Activated CD4-positive, alpha-beta T cell treated with anti-CD3 and anti-CD28 coated beads, Interleukin-2, amount 10 ng/mL, durations not matched to agents 7 days and 5 days (primary cell): Measurements from ENCODE around the gene EXD1. TPM values are rescaled to one million over a fixed set of nuclear protein-coding genes. Genes with fewer than 3 reads are reported as not detected.
"Not testable (repeated sequence)": the region's sequence is repeated elsewhere in the genome, so short reads cannot be mapped to it uniquely, and the experiment has no call there.

Experiments
- CTCF ChIA-PET: fragments of 350-600 bp; sonication (Branson Sonifier 250); formaldehyde crosslinking; loops from one replicate; lab custom pipeline; 2021; ENCODE audit warnings: antibody characterized with exemption; lab: Charles Lee
- POLR2A ChIA-PET: fragments of 350-600 bp; sonication (Branson Sonifier 250); formaldehyde crosslinking; loops from one replicate; lab custom pipeline; 2021; ENCODE audit warnings: antibody characterized with exemption; lab: Charles Lee
- DNase-seq: peaks from one replicate; pipeline ENCODE4 v3.0.0-alpha.2; 2020
- H3K27ac Mint-ChIP-seq: one replicate; pipeline ENCODE4 v1.8.0; 2021; ENCODE audit warnings: mild to moderate bottlenecking, moderate library complexity, mixed read lengths
- H3K27me3 Mint-ChIP-seq: one replicate; pipeline ENCODE4 v1.8.0; 2021; ENCODE audit warnings: mixed read lengths
- H3K36me3 Mint-ChIP-seq: one replicate; pipeline ENCODE4 v1.8.0; 2021; ENCODE audit warnings: low read depth, mixed read lengths
- H3K4me1 Mint-ChIP-seq: one replicate; pipeline ENCODE4 v1.8.0; 2021; ENCODE audit warnings: mixed read lengths
- H3K4me3 Mint-ChIP-seq: one replicate; pipeline ENCODE4 v1.8.0; 2021; ENCODE audit warnings: mild to moderate bottlenecking, moderate library complexity, mixed read lengths
- H3K9me3 Mint-ChIP-seq: one replicate; pipeline ENCODE4 v1.8.0; 2021; ENCODE audit warnings: mixed read lengths
- total RNA-seq, 2 experiments: library from RNA; stranded (reverse); gene quantifications; one replicate each; pipeline ENCODE4 v1.2.3, GENCODE V29; 2021

Gene EXD1
- total RNA-seq, 2 experiments from 2014 or later, result not detected

GRCh38 chr15:41256103-41256502 is 25.5 kb upstream of the EXD1 start:
- no peaks in the 10 kb centered on the region for H3K4me1 Mint-ChIP-seq
- H3K27me3 Mint-ChIP-seq, result no peaks in the 10 kb centered on the region
- ChIA-PET CTCF (interaction anchor here (0.6 kb wide), 1 partner anchor 21 kb away, joined by 3 read pairs; no protein-coding TSS in a partner anchor), POLR2A (no interaction called here)
- no peaks in the 10 kb centered on the region for H3K9me3 Mint-ChIP-seq
- no peak overlapping the region for H3K27ac Mint-ChIP-seq
- no peak overlapping the region for H3K4me3 Mint-ChIP-seq
- no peak for DNase-seq
- peaks cover 6% of the 10 kb centered on the region for H3K36me3 Mint-ChIP-seq

- POLR2A ChIA-PET, result no interaction called here
- DNase-seq, result no peak
- no peaks in the 10 kb centered on the region for H3K9me3 Mint-ChIP-seq
Measured at GRCh38 chr15:41254560-41254959, 24.0 kb upstream of the EXD1 start.

GRCh38 chr15:41251411-41251810 is 20.9 kb upstream of the EXD1 start:
- H3K27ac Mint-ChIP-seq, result no peak overlapping the region
- CTCF ChIA-PET, result interaction anchor here (1.1 kb wide), 1 partner anchor 14 kb away, joined by 3 read pairs; no protein-coding TSS in a partner anchor
- no peaks in the 10 kb centered on the region for H3K9me3 Mint-ChIP-seq
- H3K4me3 Mint-ChIP-seq, result no peak overlapping the region
- POLR2A ChIA-PET, result no interaction called here
- H3K27me3 Mint-ChIP-seq, result no peaks in the 10 kb centered on the region
- H3K36me3 Mint-ChIP-seq, result peaks cover 2% of the 10 kb centered on the region
- no peaks in the 10 kb centered on the region for H3K4me1 Mint-ChIP-seq
- no peak for DNase-seq

More at GRCh38 chr15:41254560-41254959, 24.0 kb upstream of the EXD1 start:
- Mint-ChIP-seq H3K4me3 (no peak overlapping the region), H3K4me1 (no peaks in the 10 kb centered on the region), H3K27me3 (no peaks in the 10 kb centered on the region), H3K27ac (no peak overlapping the region), H3K36me3 (peaks cover 6% of the 10 kb centered on the region)
- CTCF ChIA-PET, result interaction anchor here (0.6 to 1.9 kb wide), 5 partner anchors 10 to 324 kb away, joined by 3 to 6 read pairs (median 3); partner anchors contain the start of gene CHP1

GRCh38 chr15:41250745-41251144 is 20.2 kb upstream of the EXD1 start:
- POLR2A ChIA-PET, H3K27ac Mint-ChIP-seq, H3K4me1 Mint-ChIP-seq, DNase-seq, H3K36me3 Mint-ChIP-seq, H3K4me3 Mint-ChIP-seq, H3K27me3 Mint-ChIP-seq, H3K9me3 Mint-ChIP-seq: not testable (repeated sequence)
- CTCF ChIA-PET, result interaction anchor here (0.6 to 1.1 kb wide), 2 partner anchors 13 to 73 kb away, joined by 3 read pairs; no protein-coding TSS in a partner anchor

GRCh38 chr15:41241221-41241964 is 10.8 kb upstream of the EXD1 start:
- DNase-seq, result no peak
- CTCF ChIA-PET, result interaction anchor here (1.4 to 1.8 kb wide), 2 partner anchors 10 to 13 kb away, joined by 3 to 6 read pairs; partner anchors contain the start of gene CHP1
- H3K27me3 Mint-ChIP-seq, result no peaks in the 10 kb centered on the region
- peaks cover 8% of the 10 kb centered on the region for H3K4me1 Mint-ChIP-seq
- H3K36me3 Mint-ChIP-seq, result peaks cover 18% of the 10 kb centered on the region
- H3K27ac Mint-ChIP-seq, result no peak overlapping the region
- POLR2A ChIA-PET, result no interaction called here
- H3K4me3 Mint-ChIP-seq, result no peak overlapping the region
- H3K9me3 Mint-ChIP-seq, result no peaks in the 10 kb centered on the region

- Mint-ChIP-seq H3K4me3 (no peak overlapping the region), H3K4me1 (peaks cover 10% of the 10 kb centered on the region), H3K36me3 (peaks cover 6% of the 10 kb centered on the region), H3K27ac (no peak overlapping the region), H3K9me3 (no peaks in the 10 kb centered on the region), H3K27me3 (no peaks in the 10 kb centered on the region)
- POLR2A ChIA-PET, result interaction anchor here (0.6 kb wide), 2 partner anchors 35 to 1030 kb away, joined by 3 read pairs; no protein-coding TSS in a partner anchor
- DNase-seq, result no peak
- CTCF ChIA-PET, result interaction anchor here (0.6 to 1.5 kb wide), 3 partner anchors 13 to 394 kb away, joined by 3 to 5 read pairs (median 3); partner anchors contain the start of genes SPINT1 and VPS18
Measured at GRCh38 chr15:41238100-41238499, 7.5 kb upstream of the EXD1 start.

GRCh38 chr15:41235929-41236328 is 5.4 kb upstream of the EXD1 start:
- ChIA-PET CTCF (interaction anchor here (0.8 kb wide), 1 partner anchor 470 kb away, joined by 3 read pairs; no protein-coding TSS in a partner anchor), POLR2A (no interaction called here)

GRCh38 chr15:41235228-41235627 is 4.7 kb upstream of the EXD1 start:
- H3K27ac Mint-ChIP-seq, H3K27me3 Mint-ChIP-seq, H3K4me3 Mint-ChIP-seq, POLR2A ChIA-PET, H3K36me3 Mint-ChIP-seq, H3K9me3 Mint-ChIP-seq, DNase-seq, CTCF ChIA-PET: not testable (repeated sequence)
- peaks cover 27% of the 10 kb centered on the region for H3K4me1 Mint-ChIP-seq

More at GRCh38 chr15:41235929-41236328, 5.4 kb upstream of the EXD1 start:
- no peak for DNase-seq
- Mint-ChIP-seq H3K4me3 (no peak overlapping the region), H3K27ac (no peak overlapping the region), H3K27me3 (no peaks in the 10 kb centered on the region), H3K9me3 (no peaks in the 10 kb centered on the region), H3K4me1 (peaks cover 23% of the 10 kb centered on the region), H3K36me3 (peaks cover 3% of the 10 kb centered on the region)

GRCh38 chr15:41233367-41233771 is 2.8 kb upstream of the EXD1 start:
- H3K36me3 Mint-ChIP-seq, result peaks cover 3% of the 10 kb centered on the region
- H3K4me1 Mint-ChIP-seq, result peaks cover 23% of the 10 kb centered on the region
- H3K27me3 Mint-ChIP-seq, result peaks cover 3% of the 10 kb centered on the region
- H3K27ac Mint-ChIP-seq, result no peak overlapping the region
- CTCF ChIA-PET, result no interaction called here
- no peak for DNase-seq
- H3K9me3 Mint-ChIP-seq, result no peaks in the 10 kb centered on the region
- H3K4me3 Mint-ChIP-seq, result no peak overlapping the region
- POLR2A ChIA-PET, result no interaction called here

- Mint-ChIP-seq H3K36me3 (peaks cover 2% of the 10 kb centered on the region), H3K27me3 (peaks cover 6% of the 10 kb centered on the region), H3K4me1 (peaks cover 20% of the 10 kb centered on the region), H3K27ac (peak overlapping the region; percentile 93), H3K4me3 (peak overlapping the region; percentile 91), H3K9me3 (no peaks in the 10 kb centered on the region)
- ChIA-PET POLR2A (interaction anchor here (0.6 to 1.5 kb wide), 3 partner anchors 16 to 105 kb away, joined by 3 to 4 read pairs (median 3); no protein-coding TSS in a partner anchor), CTCF (interaction anchor here (0.7 to 2.5 kb wide), 24 partner anchors 8 to 543 kb away, joined by 3 to 8 read pairs (median 4); partner anchors contain the start of gene MAPKBP1)
- no peak for DNase-seq
Measured at GRCh38 chr15:41231422-41232226, 1.1 kb upstream of the EXD1 start.

- Mint-ChIP-seq H3K27me3 (peaks cover 9% of the 10 kb centered on the region), H3K9me3 (no peaks in the 10 kb centered on the region), H3K4me1 (peaks cover 20% of the 10 kb centered on the region), H3K36me3 (peaks cover 2% of the 10 kb centered on the region), H3K4me3 (peak overlapping the region; percentile 91), H3K27ac (peak overlapping the region; percentile 93)
- POLR2A ChIA-PET, result interaction anchor here (1.5 kb wide), 1 partner anchor 103 kb away, joined by 4 read pairs; no protein-coding TSS in a partner anchor
- DNase-seq, result no peak
- CTCF ChIA-PET, result interaction anchor here (0.6 to 2.5 kb wide), 11 partner anchors 11 to 544 kb away, joined by 3 to 9 read pairs (median 3); partner anchors contain the start of gene MAPKBP1
Measured at GRCh38 chr15:41230345-41230649, 260 bp downstream of the EXD1 start.

- Mint-ChIP-seq H3K27ac (no peak overlapping the region), H3K36me3 (no peaks in the 10 kb centered on the region), H3K4me3 (no peak overlapping the region), H3K27me3 (peaks cover 30% of the 10 kb centered on the region), H3K9me3 (no peaks in the 10 kb centered on the region), H3K4me1 (no peaks in the 10 kb centered on the region)
- no peak for DNase-seq
- CTCF ChIA-PET, result interaction anchor here (1.0 to 1.8 kb wide), 2 partner anchors 10 to 44 kb away, joined by 5 to 9 read pairs; partner anchors contain the start of gene EXD1
- POLR2A ChIA-PET, result no interaction called here
Measured at GRCh38 chr15:41219381-41219780, 11.2 kb downstream of the EXD1 start.
